HuH-7 (cell line): ENCODE data around the gene P2RX2.

Source experiments
- DNase-seq: peaks from one replicate; pipeline ENCODE4 v3.0.0; 2011; ENCODE audit warnings: low spot score

P2RX2 gene

DNA sequence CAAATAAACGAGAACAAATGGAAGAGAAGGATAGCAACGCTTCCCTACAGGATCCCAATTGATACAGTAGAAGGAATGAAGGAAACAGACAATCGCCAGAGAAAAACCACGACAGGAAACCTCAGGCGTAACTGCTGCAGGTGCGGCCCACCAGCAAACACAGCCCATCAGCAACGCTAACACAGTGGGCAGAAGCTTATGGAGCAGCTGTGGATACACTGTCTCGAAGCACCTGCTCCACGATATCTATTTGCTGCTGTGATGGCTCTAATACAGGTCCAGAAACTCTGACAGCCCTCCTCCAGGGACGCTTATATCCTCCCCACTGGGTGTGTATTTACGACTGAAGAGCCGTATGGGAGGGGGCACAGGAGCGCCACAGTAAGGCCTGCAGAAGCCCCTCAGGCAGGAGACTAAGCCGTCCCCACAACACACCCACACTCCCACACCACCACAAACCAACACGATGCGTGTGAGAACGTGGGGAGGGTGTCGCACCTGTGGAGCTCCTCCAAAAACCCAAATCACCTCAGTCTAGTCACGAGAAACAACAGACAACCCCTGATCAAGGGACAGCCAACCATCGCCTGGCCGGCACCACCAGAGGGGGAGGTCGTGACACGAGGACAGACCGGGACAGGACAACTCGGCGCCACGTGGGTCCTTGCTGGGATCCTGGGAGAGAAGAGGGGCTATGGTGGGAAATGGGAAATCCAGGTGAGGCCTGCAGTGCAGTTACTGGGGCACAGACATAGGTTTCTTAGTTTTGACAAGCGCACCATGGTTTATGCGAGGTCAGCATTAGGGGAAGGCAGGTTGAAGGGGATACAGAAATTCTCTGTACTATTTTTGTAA is 44.6 kb downstream of the P2RX2 start:
- no peak for DNase-seq

- DNase-seq: no peak
Measured at GRCh38 chr12:132664206-132665148, 45.9 kb downstream of the P2RX2 start.

GRCh38 chr12:132665149-132665491 is 46.5 kb downstream of the P2RX2 start:
- no peak for DNase-seq

DNA sequence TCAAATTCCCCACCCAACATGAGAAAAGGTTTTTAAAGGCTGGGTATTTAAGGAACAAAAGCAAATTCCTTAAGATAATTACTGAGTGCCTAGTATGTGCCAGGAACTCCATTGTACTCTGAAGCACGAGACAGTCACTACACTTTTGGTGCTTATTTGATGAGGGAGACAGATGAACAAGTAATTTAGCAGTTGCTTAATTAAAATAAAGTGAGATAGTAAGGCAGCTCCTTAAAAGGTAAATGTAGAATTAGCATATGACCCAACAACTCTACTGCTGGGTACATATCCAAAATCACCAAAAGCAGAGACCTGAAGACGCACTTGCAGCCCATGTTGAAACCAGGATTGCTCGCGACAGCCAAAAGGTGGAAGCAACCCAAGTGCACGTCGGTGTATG is 47.2 kb downstream of the P2RX2 start:
- DNase-seq: no peak

GRCh38 chr12:132668191-132669088 is 49.9 kb downstream of the P2RX2 start:
- DNase-seq: no peak

DNA sequence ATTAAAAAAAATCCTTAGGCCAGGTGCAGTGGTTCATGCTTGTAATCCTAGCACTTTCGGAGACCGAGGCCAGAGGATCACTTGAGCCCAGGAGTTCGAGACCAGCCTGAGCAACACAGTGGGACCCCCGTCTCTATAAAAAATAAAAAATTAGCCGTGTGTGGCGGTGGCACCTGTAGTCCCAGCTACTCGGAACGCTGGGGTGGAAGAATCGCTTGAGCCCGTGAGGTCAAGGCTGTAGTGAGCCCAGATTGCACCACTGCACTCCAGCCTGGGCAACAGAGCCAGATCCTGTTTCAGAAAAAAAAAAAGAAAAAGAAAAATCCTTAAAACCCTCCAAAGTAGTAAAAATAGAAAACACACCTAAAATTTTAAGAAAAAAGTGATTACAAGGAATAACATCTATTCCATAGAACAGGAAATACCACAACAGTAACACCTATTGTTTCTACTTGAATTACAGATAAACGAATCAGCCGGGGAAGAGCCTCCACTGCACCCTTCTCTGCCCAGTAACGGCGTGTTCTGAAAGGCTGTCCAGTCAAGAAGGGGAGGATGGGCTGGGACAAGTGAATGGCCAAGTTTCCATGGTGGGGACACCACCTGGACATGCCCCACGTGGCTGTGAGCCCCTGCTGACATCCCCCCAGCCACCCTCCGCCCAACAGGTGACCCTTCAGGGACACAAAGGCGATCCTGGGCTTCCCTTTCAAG is 50.7 kb downstream of the P2RX2 start:
- DNase-seq: no peak
